Nephron progenitor cell (in vitro differentiated cells): ENCODE results near the gene MUL1.
A peak's percentile ranks its signal among the peaks of the same experiment; 100 is the strongest.

ENCODE experiments used
- DNase-seq: peaks from one replicate; pipeline ENCODE4 v3.0.0; 2021
- H3K27ac Mint-ChIP-seq: 2 replicates; pipeline ENCODE4 v1.8.0; 2021; ENCODE audit warnings: mild to moderate bottlenecking, moderate library complexity, mixed read lengths
- H3K27me3 Mint-ChIP-seq: 2 replicates; pipeline ENCODE4 v1.8.0; 2021; ENCODE audit warnings: mild to moderate bottlenecking, low read depth, mixed read lengths; ENCODE audit not compliant: poor library complexity
- H3K36me3 Mint-ChIP-seq: 2 replicates; pipeline ENCODE4 v1.8.0; 2021; ENCODE audit warnings: low read depth, mixed read lengths
- H3K4me1 Mint-ChIP-seq: 2 replicates; pipeline ENCODE4 v1.8.0; 2021; ENCODE audit warnings: mixed read lengths
- H3K4me3 Mint-ChIP-seq: 2 replicates; pipeline ENCODE4 v1.8.0; 2021; ENCODE audit warnings: mild to moderate bottlenecking, moderate library complexity, mixed read lengths
- H3K9me3 Mint-ChIP-seq: 2 replicates; pipeline ENCODE4 v1.8.0; 2021; ENCODE audit warnings: mild to moderate bottlenecking, moderate library complexity, mixed read lengths
- TF ChIP-seq, protein P1 (sequence below): fragments of 200-600 bp; sonication (generic); IDR thresholded peaks from 2 replicates; pipeline ENCODE4 v1.5.0; 2021; ENCODE audit warnings: antibody characterized with exemption

Gene MUL1, protein sequence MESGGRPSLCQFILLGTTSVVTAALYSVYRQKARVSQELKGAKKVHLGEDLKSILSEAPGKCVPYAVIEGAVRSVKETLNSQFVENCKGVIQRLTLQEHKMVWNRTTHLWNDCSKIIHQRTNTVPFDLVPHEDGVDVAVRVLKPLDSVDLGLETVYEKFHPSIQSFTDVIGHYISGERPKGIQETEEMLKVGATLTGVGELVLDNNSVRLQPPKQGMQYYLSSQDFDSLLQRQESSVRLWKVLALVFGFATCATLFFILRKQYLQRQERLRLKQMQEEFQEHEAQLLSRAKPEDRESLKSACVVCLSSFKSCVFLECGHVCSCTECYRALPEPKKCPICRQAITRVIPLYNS

DNA sequence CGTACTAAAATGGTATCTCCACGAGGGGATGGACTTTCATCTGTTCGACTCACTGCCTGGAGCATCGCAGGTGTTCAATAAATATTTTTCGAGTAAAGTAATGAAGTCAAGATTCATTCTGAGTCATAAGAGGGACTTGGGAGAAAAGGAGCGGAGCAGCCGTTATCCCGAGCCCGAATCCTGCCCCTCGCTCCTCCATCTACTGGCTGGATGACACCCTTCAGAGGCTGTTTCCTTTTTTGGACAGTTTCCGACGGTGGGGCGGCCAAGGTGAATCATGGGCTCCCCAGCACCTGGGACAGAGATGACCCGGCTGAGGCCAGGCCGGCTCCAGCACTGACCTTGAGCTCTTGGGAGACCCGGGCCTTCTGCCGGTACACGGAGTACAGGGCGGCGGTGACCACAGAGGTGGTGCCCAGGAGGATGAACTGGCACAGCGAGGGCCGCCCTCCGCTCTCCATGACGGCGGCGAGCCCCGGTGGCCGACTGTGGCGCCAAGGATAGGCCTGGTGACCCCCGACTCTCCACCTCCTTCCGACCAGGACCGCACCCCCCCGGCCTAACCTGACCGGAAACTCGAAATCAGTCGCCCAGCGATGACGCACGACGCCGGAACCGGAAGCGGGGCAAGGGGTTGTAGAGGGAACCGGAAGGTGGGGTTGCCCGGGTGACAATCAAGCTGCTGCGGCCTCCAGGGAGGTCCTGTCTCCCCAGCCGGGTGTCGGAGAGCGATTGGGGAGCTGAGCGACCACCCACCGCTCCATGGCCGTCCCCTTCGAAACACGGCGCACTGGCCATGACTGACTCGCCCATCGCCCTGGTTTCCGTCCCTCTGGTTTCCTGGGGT lies at the start of gene MUL1:
TSS of gene MUL1 (minus strand) at position 588 of the 847 bp plus-strand sequence. CDS start at position 461, 127 bp downstream.
- Mint-ChIP-seq H3K27me3 (peaks cover 45% of the 10 kb centered on the region), H3K4me3 (peak within 1 kb of the TSS; percentile 94), H3K27ac (peak within 1 kb of the TSS; percentile 91), H3K36me3 (peaks cover 8% of the 10 kb centered on the region), H3K9me3 (no peaks in the 10 kb centered on the region), H3K4me1 (peaks cover 39% of the 10 kb centered on the region)
- TF ChIP-seq, protein P1, sequence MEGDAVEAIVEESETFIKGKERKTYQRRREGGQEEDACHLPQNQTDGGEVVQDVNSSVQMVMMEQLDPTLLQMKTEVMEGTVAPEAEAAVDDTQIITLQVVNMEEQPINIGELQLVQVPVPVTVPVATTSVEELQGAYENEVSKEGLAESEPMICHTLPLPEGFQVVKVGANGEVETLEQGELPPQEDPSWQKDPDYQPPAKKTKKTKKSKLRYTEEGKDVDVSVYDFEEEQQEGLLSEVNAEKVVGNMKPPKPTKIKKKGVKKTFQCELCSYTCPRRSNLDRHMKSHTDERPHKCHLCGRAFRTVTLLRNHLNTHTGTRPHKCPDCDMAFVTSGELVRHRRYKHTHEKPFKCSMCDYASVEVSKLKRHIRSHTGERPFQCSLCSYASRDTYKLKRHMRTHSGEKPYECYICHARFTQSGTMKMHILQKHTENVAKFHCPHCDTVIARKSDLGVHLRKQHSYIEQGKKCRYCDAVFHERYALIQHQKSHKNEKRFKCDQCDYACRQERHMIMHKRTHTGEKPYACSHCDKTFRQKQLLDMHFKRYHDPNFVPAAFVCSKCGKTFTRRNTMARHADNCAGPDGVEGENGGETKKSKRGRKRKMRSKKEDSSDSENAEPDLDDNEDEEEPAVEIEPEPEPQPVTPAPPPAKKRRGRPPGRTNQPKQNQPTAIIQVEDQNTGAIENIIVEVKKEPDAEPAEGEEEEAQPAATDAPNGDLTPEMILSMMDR = no peak
- peak; percentile 95 for DNase-seq

DNA sequence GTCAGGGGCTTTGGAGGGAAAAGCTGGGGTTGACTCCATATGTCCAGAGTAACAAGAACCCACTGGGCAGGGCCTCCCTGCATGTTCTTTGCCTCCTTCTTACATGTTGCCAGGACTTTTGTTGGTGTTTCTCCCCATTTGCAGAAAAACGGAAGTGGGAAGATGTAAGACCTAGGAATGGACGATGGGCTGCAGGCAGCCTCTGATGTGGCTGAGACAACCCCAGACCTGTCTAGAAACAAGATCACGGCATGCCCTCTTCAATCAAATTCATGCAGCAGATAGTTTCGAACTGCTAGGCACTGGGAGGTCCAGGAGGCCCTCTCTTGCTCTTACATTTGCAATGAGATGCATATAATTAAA lies 47.8 kb upstream of the MUL1 start:
- H3K27ac Mint-ChIP-seq = no peak overlapping the region
- H3K4me1 Mint-ChIP-seq = peaks cover 12% of the 10 kb centered on the region
- H3K9me3 Mint-ChIP-seq = no peaks in the 10 kb centered on the region
- TF ChIP-seq, protein P1 = no peak
- no peak overlapping the region for H3K4me3 Mint-ChIP-seq
- no peak for DNase-seq
- H3K36me3 Mint-ChIP-seq = no peaks in the 10 kb centered on the region
- peaks cover 25% of the 10 kb centered on the region for H3K27me3 Mint-ChIP-seq

DNA sequence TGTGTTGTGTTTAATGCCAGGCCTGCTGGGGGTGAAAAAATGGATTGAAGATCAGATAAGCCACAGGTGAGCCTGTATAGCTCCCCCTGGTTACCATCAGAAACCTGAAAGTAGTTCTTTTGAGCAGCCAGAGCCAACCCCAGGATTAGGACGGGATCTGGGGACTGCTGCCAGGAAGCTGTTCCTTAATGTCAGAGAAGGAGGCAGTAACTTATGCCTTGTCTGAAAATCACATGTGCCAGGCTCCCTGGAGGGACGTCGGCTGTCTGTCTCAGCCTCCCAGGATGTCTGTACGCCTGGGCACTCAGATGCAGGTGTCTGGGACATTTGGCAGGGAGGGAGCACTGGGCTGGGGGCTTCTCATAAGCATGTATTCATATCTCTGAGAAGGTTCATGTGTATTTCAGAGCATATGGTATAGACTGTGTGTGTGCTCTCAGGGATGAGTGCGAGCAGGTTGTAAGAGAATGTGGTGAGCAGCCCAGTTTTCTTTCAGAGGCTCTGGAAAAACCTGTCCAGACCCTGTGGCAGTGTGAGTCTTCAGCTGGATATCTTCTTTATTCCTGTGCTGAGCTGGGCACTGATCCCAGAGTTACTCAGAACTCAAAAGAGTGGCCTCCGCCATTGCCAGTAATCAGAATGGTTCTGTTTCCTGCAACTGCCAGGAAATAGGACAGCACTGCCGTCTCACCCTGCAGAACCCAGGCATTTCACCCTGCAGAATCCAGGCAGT lies 47.2 kb upstream of the MUL1 start:
- Mint-ChIP-seq H3K4me1 (peaks cover 12% of the 10 kb centered on the region), H3K36me3 (no peaks in the 10 kb centered on the region), H3K9me3 (no peaks in the 10 kb centered on the region), H3K4me3 (no peak overlapping the region), H3K27me3 (peaks cover 29% of the 10 kb centered on the region), H3K27ac (no peak overlapping the region)
- TF ChIP-seq, protein P1 = no peak
- no peak for DNase-seq

DNA sequence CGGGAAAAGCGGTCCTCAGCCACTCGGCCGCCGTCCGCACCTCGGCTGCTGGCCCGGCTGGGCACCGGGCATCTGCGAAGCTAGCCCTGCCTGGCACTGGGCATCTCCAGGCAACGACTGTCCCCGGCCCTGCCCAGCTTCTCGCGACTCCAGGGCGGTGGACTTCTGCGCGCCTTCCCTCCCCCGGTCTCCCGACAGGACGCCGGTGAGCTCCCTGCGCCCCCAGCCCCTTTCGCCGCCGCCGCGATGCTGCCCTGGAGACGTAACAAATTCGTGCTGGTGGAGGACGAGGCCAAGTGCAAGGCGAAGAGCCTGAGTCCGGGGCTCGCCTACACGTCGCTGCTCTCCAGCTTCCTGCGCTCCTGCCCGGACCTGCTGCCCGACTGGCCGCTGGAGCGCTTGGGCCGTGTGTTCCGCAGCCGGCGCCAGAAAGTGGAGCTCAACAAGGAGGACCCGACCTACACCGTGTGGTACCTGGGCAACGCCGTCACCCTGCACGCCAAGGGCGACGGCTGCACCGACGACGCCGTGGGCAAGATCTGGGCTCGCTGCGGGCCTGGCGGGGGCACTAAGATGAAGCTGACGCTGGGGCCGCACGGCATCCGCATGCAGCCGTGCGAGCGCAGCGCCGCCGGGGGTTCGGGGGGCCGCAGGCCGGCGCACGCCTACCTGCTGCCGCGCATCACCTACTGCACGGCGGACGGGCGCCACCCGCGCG lies 44.9 kb upstream of the MUL1 start:
- no peak overlapping the region for H3K27ac Mint-ChIP-seq
- TF ChIP-seq, protein P1 = no peak
- peaks cover 12% of the 10 kb centered on the region for H3K4me1 Mint-ChIP-seq
- peaks cover 46% of the 10 kb centered on the region for H3K27me3 Mint-ChIP-seq
- DNase-seq = peak; percentile 38
- H3K4me3 Mint-ChIP-seq = peak overlapping the region; percentile 81
- no peaks in the 10 kb centered on the region for H3K36me3 Mint-ChIP-seq
- H3K9me3 Mint-ChIP-seq = no peaks in the 10 kb centered on the region

DNA sequence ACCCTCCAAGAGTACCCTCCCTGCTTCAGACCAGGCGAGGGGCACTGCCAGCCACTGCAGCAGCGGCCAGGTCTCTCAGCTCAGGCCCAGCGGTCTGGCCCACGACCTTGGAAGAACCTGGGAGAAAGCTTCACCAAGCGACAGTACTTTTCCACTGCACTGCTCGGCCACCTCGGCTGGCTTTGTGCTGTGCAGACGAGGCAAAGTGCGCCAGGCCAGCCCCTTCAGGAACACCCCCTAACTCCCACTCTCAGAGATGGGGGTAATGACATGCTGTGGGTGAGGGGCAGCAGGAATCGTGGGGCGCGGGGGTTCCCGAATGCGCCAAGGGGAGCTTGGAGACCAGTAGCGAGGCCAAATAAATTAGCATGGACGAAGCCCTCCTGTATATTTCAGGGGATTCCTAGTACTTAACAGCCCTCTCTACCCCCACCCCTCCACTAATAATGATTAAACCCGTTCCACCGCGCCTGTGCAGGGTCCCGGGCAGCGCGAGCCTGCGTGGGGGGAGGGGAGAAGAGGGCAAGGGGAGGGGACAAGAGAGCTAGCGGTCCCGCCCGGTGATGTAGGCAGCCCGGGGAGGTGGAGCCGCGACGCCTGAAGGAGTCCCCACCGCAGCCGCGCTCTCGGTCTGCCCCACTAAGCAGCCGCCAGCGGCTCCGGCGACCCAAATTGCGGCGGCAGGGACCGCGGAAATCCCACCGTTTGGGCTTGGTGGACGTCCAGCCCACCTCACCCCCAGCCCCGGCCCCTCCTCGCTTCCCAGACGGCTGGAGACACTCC lies 44.2 kb upstream of the MUL1 start, which contains the start of gene FAM43B:
TSS of gene FAM43B (plus strand) at position 629 of the 783 bp plus-strand sequence. CDS start 401 bp downstream, outside the sequence.
- peaks cover 12% of the 10 kb centered on the region for H3K4me1 Mint-ChIP-seq
- H3K27me3 Mint-ChIP-seq = peaks cover 54% of the 10 kb centered on the region
- no peak within 1 kb of the TSS for H3K27ac Mint-ChIP-seq
- peak within 1 kb of the TSS; percentile 81 for H3K4me3 Mint-ChIP-seq
- TF ChIP-seq, protein P1 = no peak
- no peaks in the 10 kb centered on the region for H3K36me3 Mint-ChIP-seq
- H3K9me3 Mint-ChIP-seq = no peaks in the 10 kb centered on the region
- DNase-seq = peak; percentile 81
